Suppressor macrophage (primary cell): Measurements from ENCODE around the gene SHISAL1.
A peak's percentile ranks its signal among the peaks of the same experiment; 100 is the strongest.

Experiments
- DNase-seq, 4 experiments: peaks; one replicate each; pipeline ENCODE4 v3.0.0-alpha.2; 2020 to 2022

Gene SHISAL1

DNA sequence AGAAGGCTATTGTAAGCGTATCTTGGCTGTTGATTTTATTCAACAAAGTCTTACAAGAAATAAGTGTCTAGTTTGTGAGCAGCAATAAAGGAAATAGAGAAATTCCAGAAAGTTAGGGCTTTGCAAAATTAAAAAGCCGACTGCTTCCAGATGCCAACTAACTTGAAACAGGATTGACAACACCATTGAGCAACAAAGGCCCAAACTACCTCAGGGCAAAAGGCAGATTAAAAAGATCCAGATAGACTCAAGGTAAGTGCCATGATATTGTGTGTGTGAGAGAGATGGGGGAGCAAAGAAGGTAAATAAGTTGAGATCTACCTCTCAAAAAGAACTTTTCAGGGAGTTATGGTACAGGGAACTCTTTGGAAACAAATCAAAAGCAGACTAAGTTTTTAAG lies 82.9 kb downstream of the SHISAL1 start:
- no peak for DNase-seq

DNA sequence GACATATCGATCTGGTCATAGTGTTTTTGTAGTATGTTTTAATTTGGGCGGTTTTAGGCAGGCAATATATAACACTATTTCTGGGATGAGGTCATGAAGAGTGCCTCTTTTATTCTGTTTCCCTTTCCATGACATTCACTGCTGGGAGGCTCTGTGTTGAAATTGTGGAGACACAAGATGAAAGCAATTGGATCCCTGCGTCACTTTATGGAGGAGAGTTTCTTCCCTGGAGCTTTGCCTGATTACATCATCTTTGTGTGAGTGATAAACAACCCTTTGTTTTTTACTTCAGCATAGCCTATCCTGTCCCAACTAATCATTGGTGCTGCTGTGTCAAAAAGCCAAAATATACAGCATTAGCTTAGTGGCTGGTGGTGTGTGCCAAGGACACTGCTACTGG lies 83.4 kb downstream of the SHISAL1 start:
- no peak for DNase-seq

- no peak for DNase-seq
These were observed 86.9 kb downstream of the SHISAL1 start for GRCh38 chr22:44225812-44226211.

- no peak for DNase-seq
These were observed 87.6 kb downstream of the SHISAL1 start for GRCh38 chr22:44225091-44225689.

- no peak for DNase-seq
These were observed 88.6 kb downstream of the SHISAL1 start for GRCh38 chr22:44224166-44224565.

- no peak for DNase-seq
These were observed 90.9 kb downstream of the SHISAL1 start for GRCh38 chr22:44221710-44222475.

DNA sequence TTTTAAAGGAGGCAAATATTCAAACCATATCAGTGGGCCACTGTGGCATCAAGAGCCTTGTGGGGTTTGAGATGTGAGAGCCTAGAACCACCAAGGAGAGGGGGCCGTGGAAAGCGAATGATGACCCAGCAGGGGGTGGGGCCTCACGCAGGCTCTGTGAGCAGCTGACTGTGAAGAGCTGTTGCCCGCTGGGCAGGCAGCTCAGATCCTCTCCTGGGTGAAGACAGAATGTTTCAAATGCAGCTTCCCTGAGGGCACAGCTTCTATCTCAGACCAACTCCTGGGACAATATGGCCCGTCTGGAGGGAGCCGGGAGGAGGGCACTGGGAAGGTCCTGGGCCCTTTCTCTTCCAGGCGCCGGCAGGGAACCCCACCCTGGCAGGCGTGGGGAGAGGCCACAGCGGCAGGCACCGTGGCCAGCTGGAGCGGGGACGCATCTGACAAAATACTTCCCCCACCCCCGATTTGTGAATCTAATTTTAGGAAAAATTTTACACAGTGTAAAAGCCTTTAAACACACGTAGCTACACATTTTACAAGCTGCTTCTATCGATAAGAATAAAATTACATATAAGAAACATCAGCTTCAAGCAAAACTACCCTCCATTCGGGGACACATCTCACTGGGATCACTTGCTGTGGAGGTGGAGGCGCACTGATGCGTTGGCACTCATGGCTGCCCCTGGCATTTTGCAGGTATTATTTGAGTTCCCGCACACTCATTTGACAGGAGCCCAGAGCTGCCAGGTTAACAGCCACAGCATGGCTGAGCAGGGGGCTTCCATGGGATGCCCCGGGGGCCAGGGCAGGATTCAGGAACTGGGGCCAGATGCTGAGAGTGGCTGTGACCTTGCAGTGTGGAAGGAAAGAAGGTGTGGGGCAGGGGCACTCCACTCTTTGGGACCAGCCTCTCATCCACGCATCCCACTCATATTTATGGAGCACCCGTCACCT lies 91.7 kb downstream of the SHISAL1 start:
- no peak for DNase-seq

DNA sequence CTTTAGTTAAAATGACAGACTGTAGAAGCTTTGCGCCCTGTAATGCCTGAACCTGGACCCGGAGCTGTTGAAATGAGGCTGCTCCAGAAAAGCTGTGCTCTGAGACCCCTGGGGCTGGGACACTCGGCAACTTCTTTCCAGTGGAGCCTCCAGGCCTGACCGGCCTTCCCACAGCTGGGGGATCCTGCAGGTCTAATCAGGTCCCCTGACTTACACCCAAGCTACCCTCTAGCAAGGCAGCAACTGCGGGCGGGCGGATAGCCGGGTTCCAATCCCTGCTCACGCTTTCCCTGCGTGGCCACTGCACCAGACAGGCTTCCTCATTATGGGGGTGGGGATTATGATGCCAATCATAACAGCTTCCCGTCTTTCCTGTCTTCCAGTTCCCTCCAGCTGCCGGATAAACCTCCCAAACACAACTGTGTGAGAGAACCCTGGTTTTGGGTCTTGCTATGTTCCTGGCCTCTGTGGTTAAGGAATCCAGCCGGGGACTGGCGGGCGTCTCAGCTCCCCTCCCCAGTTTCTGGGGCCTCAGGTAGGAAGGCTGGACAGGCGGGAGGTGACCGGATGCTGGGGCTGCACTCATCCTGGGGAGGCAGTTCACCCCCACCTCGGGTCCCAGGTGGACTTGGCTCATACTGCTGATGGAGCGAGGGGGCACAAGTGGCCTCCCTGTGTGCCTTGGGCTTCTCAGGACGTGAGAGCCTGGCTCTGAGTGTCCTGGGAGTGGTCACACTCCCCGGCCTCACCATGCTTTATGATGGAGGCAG lies 93.5 kb downstream of the SHISAL1 start:
- no peak for DNase-seq

GRCh38 chr22:44218071-44218470 lies 94.7 kb downstream of the SHISAL1 start:
- DNase-seq = no peak

DNA sequence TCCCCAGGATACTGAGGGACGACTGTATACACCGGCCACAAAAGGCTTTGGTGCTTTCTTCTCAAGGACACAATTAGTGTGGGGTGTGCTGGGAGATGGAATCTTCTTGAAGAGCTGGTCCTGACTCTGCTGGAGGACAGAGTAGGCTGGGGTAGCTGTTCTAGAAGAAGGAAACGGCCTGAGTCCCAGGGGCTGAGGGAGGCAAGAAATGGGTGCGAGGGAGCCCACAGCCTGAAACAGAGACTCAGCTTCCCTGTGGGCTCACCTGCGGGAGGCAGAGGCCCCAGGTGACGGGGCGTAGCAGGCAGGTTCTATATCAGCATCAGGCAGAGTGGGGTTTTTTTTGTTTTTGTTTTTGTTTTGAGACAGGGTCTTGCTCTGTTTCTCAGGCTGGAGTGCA lies 95.4 kb downstream of the SHISAL1 start:
- DNase-seq = no peak

DNA sequence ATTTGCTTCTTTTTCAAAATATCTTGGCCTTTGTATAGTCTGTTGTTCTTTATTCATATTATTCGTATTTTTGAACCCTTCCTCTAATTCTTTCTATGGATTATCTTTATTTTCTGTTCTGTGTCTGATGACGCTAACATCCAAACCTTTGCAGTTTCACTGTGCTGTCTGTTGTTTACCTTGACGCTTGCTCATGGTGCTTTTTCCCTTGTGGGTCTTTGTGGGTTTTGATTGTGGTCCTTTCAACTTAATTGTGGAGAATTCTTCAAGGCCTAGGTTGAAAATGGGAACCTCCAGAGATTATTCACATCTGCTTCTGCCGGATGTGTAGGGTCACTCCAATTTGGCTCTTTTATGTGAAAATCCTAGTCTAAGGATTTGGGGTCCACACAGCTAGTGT lies 97.5 kb downstream of the SHISAL1 start:
- DNase-seq = no peak

- no peak for DNase-seq
These were observed 98.0 kb downstream of the SHISAL1 start for GRCh38 chr22:44214764-44215163.

- no peak for DNase-seq
These were observed 98.6 kb downstream of the SHISAL1 start for GRCh38 chr22:44214187-44214586.

GRCh38 chr22:44213489-44214043 lies 99.2 kb downstream of the SHISAL1 start:
- DNase-seq = no peak

GRCh38 chr22:44212936-44213335 lies 99.8 kb downstream of the SHISAL1 start:
- DNase-seq = no peak

GRCh38 chr22:44211946-44212930 lies 100.5 kb downstream of the SHISAL1 start:
- DNase-seq = no peak

- DNase-seq = peak in 2 of 4 experiments; percentile 25 to 27
These were observed 101.3 kb downstream of the SHISAL1 start for GRCh38 chr22:44211256-44211945.

DNA sequence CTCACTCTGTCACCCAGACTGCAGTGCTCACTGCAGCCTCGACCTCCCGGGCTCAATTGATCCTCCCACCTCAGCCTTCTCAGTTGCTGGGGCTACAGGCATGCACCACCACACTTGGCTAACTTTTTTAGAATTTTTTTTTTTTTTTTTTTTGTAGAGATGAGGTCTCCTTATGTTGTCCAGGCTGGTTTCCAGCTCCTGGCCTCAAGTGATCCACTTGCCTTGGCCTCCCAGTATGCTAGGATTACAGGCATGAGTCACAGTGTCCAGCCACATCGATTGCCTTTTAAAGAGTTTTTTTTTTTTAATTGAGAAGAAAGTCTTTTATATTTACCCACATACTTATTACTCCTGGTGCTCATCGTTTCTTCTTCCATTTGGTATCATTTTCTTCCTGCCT lies 102.0 kb downstream of the SHISAL1 start:
- DNase-seq = no peak

DNA sequence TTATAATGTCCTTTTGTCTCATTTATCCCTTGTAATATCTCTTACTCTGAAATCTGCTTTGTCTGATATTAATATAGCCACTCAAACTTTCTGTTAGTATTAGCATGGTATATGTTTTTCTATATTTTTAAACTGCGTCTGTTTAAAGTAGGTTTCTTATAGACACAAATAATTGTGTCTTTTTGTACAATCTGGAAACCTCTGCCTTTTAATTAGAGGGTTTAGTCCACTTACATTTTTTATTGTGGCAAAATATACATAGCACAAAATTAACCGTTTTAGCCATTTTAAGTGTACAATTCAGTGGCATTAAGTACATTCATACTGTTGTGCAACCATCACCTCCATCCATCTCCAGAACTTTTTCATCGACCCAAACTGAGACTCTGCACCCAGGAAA lies 103.4 kb downstream of the SHISAL1 start:
- DNase-seq = no peak

DNA sequence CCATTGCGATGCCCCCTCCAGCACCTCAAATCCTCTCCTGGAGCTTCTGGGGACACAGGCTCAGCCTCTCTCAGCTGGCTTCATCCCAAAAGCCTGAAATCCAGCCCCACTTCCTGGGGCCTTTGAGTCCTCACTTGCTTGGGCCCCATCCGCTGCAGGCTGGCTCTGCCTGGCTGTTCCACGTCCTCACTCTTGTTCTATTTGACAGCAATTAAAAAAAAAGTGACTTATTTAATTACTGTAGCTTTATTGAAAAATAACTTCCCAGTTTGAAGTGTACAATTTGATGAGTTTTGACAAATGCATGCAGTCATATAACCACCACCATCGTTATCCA lies 104.8 kb downstream of the SHISAL1 start:
- DNase-seq = no peak
